ENCODE results near the gene BCL7A. TPM values are rescaled to one million over a fixed set of nuclear protein-coding genes. Genes with fewer than 3 reads are reported as not detected.
A peak's percentile ranks its signal among the peaks of the same experiment; 100 is the strongest.

The BCL7A gene
- total RNA-seq, 1 donor from 2014 or later: 8.1 TPM

DNA sequence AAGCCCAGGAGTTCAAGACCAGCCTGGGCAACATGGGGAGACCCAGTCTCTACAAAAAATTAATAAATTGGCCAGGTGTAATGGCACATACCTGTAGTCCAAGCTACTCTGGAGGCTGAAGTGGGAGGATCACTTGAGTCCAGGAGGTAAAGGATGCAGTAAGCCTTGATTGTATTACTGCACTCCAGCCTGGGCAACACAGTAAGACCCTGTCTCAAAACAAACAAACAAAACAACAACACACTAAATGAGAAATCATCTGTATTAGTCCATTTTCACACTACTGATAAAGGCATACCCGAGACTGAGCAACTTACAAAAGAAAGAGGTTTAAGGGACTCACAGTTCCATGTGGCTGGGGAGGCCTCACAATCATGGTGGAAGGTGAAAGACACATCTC is 52.1 kb downstream of the BCL7A start:
- no peaks in the 10 kb centered on the region for H3K9me3 ChIP-seq
- H3K4me3 ChIP-seq: no peak overlapping the region
- H3K36me3 ChIP-seq: no peaks in the 10 kb centered on the region
- no peaks in the 10 kb centered on the region for H3K27me3 ChIP-seq
- H3K27ac ChIP-seq: no peak overlapping the region
- H3K4me1 ChIP-seq: peaks cover 29% of the 10 kb centered on the region
- TF ChIP-seq, protein P1, sequence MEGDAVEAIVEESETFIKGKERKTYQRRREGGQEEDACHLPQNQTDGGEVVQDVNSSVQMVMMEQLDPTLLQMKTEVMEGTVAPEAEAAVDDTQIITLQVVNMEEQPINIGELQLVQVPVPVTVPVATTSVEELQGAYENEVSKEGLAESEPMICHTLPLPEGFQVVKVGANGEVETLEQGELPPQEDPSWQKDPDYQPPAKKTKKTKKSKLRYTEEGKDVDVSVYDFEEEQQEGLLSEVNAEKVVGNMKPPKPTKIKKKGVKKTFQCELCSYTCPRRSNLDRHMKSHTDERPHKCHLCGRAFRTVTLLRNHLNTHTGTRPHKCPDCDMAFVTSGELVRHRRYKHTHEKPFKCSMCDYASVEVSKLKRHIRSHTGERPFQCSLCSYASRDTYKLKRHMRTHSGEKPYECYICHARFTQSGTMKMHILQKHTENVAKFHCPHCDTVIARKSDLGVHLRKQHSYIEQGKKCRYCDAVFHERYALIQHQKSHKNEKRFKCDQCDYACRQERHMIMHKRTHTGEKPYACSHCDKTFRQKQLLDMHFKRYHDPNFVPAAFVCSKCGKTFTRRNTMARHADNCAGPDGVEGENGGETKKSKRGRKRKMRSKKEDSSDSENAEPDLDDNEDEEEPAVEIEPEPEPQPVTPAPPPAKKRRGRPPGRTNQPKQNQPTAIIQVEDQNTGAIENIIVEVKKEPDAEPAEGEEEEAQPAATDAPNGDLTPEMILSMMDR (IDR thresholded peaks at IDR 0.05): no peak
- no peak for TF ChIP-seq POLR2A (IDR thresholded peaks at IDR 0.05)
- no peak for TF ChIP-seq POLR2AphosphoS5 (IDR thresholded peaks at IDR 0.05; ENCODE audit: insufficient read depth in 1 of 2, low read depth in 1 of 2)
- intact Hi-C loops (cut with DNase I): no loop called here
- no peak for DNase-seq (ENCODE audit: extremely low spot score in 2 of 2)

DNA sequence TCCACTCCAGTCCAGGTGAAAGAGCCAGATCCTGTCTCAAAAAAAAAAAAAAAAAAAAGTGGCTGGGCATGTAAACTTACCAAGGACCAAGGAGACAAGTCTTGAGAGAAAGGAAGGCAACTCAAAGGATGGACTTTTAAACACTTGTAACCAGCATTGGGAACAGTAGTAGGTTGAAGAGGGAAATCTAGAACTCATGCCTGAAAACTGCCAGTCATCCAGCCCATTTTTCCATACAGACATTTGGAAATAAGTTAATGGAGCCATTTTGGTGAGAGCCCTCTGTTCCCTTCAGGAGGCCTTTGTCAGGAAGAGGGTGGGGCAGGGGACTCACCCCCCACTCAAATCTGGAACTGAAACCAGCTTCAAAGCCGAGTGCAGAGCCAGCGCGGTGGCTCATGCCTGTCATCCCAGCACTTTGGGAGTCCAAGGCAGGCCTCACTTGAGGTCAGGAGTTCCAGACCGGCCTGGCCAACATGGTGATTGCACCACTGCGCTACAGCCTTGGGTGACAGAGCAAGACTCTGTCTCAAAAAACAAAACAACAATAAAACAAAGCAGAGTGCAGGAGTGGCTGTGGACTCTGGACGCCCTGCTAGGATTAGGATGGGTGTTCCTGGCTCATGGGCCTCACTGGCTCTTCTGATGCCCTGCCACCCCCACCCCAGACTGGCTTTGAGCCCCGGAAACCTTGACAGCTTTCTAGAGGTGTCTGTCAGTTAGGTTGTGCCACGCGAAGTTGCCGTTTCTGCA is 55.2 kb downstream of the BCL7A start:
- H3K27ac ChIP-seq: no peak overlapping the region

DNA sequence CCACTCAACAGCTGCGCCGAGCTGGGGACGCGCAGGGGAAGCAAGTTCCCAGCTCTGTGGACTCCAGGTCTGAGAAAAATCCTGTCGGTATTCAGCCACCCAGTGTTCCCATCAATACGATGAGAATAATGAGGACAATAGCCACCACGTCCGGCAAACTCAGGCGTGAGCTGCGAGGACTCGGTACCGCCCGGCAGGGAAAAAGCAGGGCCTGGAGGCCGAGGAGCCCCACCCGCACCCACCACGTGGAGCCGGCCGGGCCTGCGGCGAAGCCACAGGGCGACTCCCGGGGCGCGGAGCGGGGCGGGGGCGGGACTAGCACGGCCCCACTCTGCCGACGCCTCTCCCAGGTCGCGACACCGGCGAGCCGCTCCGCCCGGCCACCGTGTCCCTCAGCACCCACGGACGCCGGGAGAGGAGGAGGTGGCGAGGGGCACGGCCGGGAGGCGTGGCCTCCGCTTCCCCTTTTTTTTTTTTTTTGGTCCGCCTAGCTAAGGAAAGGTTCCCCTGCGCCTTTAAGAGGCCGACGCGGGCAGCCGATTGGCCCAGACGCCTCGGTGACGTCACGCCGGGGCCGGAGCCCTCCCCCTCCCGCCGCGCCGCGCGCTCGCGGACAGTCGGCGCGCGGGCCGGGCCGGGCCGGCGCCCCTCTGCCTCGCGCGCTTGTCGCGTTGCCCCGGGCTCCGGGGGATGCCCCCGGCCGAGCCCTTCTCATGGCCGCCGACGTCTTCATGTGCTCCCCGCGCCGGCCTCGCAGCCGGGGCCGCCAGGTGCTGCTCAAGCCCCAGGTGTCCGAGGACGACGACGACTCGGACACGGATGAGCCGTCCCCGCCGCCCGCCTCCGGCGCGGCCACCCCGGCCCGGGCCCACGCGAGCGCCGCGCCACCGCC is 56.7 kb downstream of the BCL7A start, which contains the start of gene MLXIP:
Gene MLXIP, plus strand, starts transcription at position 616 of the 892 bp plus-strand sequence. Its CDS starts 98 bp downstream, at position 714.
- Histone ChIP-seq H3K4me1 (peaks cover 51% of the 10 kb centered on the region), H3K4me3 (peak within 1 kb of the TSS; percentile 68 to 78), H3K9me3 (no peaks in the 10 kb centered on the region), H3K36me3 (no peaks in the 10 kb centered on the region), H3K27me3 (no peaks in the 10 kb centered on the region), H3K27ac (peak within 1 kb of the TSS; percentile 84)
- TF ChIP-seq POLR2A (IDR thresholded peaks at IDR 0.05) (peak in 1 of 2 donors; percentile 97), POLR2AphosphoS5 (IDR thresholded peaks at IDR 0.05; ENCODE audit: insufficient read depth in 1 of 2, low read depth in 1 of 2) (peak in 1 of 2 donors; percentile 63)
- TF ChIP-seq, protein P1 (IDR thresholded peaks at IDR 0.05): no peak
- DNase-seq (ENCODE audit: extremely low spot score in 2 of 2): no peak
- intact Hi-C loops (cut with DNase I): no loop called here

More for the DNA sequence above, 55.2 kb downstream of the BCL7A start:
- Histone ChIP-seq H3K36me3 (no peaks in the 10 kb centered on the region), H3K4me1 (peaks cover 49% of the 10 kb centered on the region), H3K27me3 (no peaks in the 10 kb centered on the region), H3K9me3 (no peaks in the 10 kb centered on the region), H3K4me3 (no peak overlapping the region)
- no peak for TF ChIP-seq POLR2AphosphoS5 (IDR thresholded peaks at IDR 0.05; ENCODE audit: insufficient read depth in 1 of 2, low read depth in 1 of 2)
- no peak for TF ChIP-seq POLR2A (IDR thresholded peaks at IDR 0.05)
- TF ChIP-seq, protein P1 (IDR thresholded peaks at IDR 0.05): no peak
- DNase-seq (ENCODE audit: extremely low spot score in 2 of 2): no peak
- intact Hi-C loops (cut with DNase I): no loop called here

DNA sequence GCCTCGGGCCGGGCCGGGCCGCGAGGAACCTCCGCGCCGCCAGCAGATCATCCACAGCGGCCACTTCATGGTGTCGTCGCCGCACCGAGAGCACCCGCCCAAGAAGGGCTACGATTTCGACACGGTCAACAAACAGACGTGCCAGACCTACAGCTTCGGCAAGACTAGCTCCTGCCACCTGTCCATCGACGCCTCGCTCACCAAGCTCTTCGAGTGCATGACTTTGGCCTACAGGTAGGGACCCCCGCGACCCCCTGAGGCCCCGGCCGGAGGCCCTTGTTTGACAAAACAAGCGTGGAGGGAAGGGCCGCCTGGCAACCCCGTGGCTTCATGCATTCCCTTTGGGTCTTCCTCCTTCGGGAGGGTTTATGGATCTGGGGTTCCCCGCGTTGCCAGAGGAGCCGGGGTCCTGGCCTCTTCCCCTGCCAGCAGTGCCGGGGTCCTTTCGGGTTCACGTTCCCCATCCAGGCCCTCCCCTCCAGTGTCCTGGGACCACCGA is 57.4 kb downstream of the BCL7A start:
- no peak for TF ChIP-seq POLR2AphosphoS5 (IDR thresholded peaks at IDR 0.05; ENCODE audit: insufficient read depth in 1 of 2, low read depth in 1 of 2)
- TF ChIP-seq, protein P1 (IDR thresholded peaks at IDR 0.05): no peak
- TF ChIP-seq POLR2A (IDR thresholded peaks at IDR 0.05): no peak
- intact Hi-C loops (cut with DNase I): no loop called here
- Histone ChIP-seq H3K4me1 (peaks cover 55% of the 10 kb centered on the region), H3K36me3 (no peaks in the 10 kb centered on the region), H3K27ac (peak overlapping the region; percentile 84), H3K27me3 (no peaks in the 10 kb centered on the region), H3K4me3 (peak overlapping the region; percentile 68 to 78), H3K9me3 (no peaks in the 10 kb centered on the region)
- DNase-seq (ENCODE audit: extremely low spot score in 2 of 2): no peak
